H9 (cell line): Measurements from ENCODE around the gene TM9SF4. TPM values are rescaled to one million over a fixed set of nuclear protein-coding genes. Genes with fewer than 3 reads are reported as not detected.

ENCODE experiments used
- DNase-seq: peaks from one replicate; pipeline ENCODE4 v3.0.0-alpha.2; 2017
- H2AFZ ChIP-seq: one replicate; pipeline ENCODE4 v1.6.1; 2013; ENCODE audit warnings: mild to moderate bottlenecking, low read length, control low read depth, moderate library complexity
- H2AK5ac ChIP-seq: 2 replicates; pipeline ENCODE4 v1.6.1; 2013; ENCODE audit warnings: low read length, control low read depth, mixed read lengths; ENCODE audit not compliant: insufficient read length
- H2BK120ac ChIP-seq: one replicate; pipeline ENCODE4 v1.6.1; 2013; ENCODE audit warnings: low read depth, mild to moderate bottlenecking, low read length, control low read depth, inconsistent platforms; ENCODE audit not compliant: poor library complexity, severe bottlenecking
- H2BK12ac ChIP-seq: 2 replicates; pipeline ENCODE4 v1.6.1; 2013; ENCODE audit warnings: low read length, control low read depth, mixed read lengths, low read depth; ENCODE audit not compliant: insufficient read length
- H2BK15ac ChIP-seq: 2 replicates; pipeline ENCODE4 v1.6.1; 2013; ENCODE audit warnings: low read depth, low read length, control low read depth
- H2BK20ac ChIP-seq: one replicate; pipeline ENCODE4 v1.6.1; 2013; ENCODE audit warnings: low read depth, mild to moderate bottlenecking, low read length, control low read depth, inconsistent platforms; ENCODE audit not compliant: poor library complexity, severe bottlenecking
- H2BK5ac ChIP-seq: 2 replicates; pipeline ENCODE4 v1.6.1; 2013; ENCODE audit warnings: low read length, control low read depth, mixed read lengths; ENCODE audit not compliant: insufficient read length
- H3K14ac ChIP-seq: 2 replicates; pipeline ENCODE4 v1.6.1; 2013; ENCODE audit warnings: low read length, control low read depth; ENCODE audit not compliant: insufficient read depth
- H3K18ac ChIP-seq: 2 replicates; pipeline ENCODE4 v1.6.1; 2013; ENCODE audit warnings: low read depth, mild to moderate bottlenecking, mixed read lengths, low read length, control low read depth; ENCODE audit not compliant: insufficient read length
- H3K23ac ChIP-seq: 2 replicates; pipeline ENCODE4 v1.6.1; 2013; ENCODE audit warnings: low read length, control low read depth, mixed read lengths, low read depth; ENCODE audit not compliant: insufficient read length
- H3K23me2 ChIP-seq: 2 replicates; pipeline ENCODE4 v1.6.1; 2013; ENCODE audit warnings: low read depth, mild to moderate bottlenecking, mixed read lengths, low read length, control low read depth; ENCODE audit not compliant: insufficient read length, poor library complexity, severe bottlenecking
- H3K27ac ChIP-seq: 2 replicates; pipeline ENCODE4 v1.5.1; 2013; ENCODE audit warnings: low read length, control low read depth, mixed read lengths, low read depth; ENCODE audit not compliant: insufficient read length
- H3K27me3 ChIP-seq: 2 replicates; pipeline ENCODE4 v1.6.1; 2013; ENCODE audit warnings: low read length, control low read depth, inconsistent platforms; ENCODE audit not compliant: insufficient read depth
- H3K4ac ChIP-seq: 2 replicates; pipeline ENCODE4 v1.6.1; 2013; ENCODE audit warnings: low read depth, mild to moderate bottlenecking, control low read depth, inconsistent platforms, low read length, moderate library complexity
- H3K4me1 ChIP-seq: 2 replicates; pipeline ENCODE4 v1.6.1; 2013; ENCODE audit warnings: low read length, control low read depth, inconsistent platforms; ENCODE audit not compliant: insufficient read depth
- H3K4me2 ChIP-seq: 2 replicates; pipeline ENCODE4 v1.6.1; 2013; ENCODE audit warnings: low read length, control low read depth, mixed read lengths; ENCODE audit not compliant: insufficient read length, insufficient read depth
- H3K56ac ChIP-seq: 2 replicates; pipeline ENCODE4 v1.6.1; 2013; ENCODE audit warnings: low read depth, mild to moderate bottlenecking, mixed read lengths, low read length, control low read depth; ENCODE audit not compliant: insufficient read length
- H3K79me1 ChIP-seq: 2 replicates; pipeline ENCODE4 v1.6.1; 2013; ENCODE audit warnings: low read depth, mild to moderate bottlenecking, moderate library complexity, low read length, control low read depth, inconsistent platforms; ENCODE audit not compliant: insufficient read depth, poor library complexity, severe bottlenecking
- H3K79me2 ChIP-seq: 2 replicates; pipeline ENCODE4 v1.6.1; 2013; ENCODE audit warnings: low read length, control low read depth, inconsistent platforms; ENCODE audit not compliant: insufficient read depth
- H3K9ac ChIP-seq: 2 replicates; pipeline ENCODE4 v1.6.1; 2013; ENCODE audit warnings: low read length, control low read depth, mixed read lengths; ENCODE audit not compliant: insufficient read length; ENCODE audit errors: extremely low read depth
- H3K9me3 ChIP-seq: one replicate; pipeline ENCODE4 v1.6.1; 2013; ENCODE audit warnings: low read depth, low read length, inconsistent platforms; ENCODE audit not compliant: control insufficient read depth
- H3T11ph ChIP-seq: one replicate; pipeline ENCODE4 v1.6.1; 2013; ENCODE audit warnings: mild to moderate bottlenecking, low read length, control low read depth, inconsistent platforms
- H4K20me1 ChIP-seq: one replicate; pipeline ENCODE4 v1.6.1; 2013; ENCODE audit not compliant: control insufficient read depth, insufficient read length, insufficient read depth
- H4K5ac ChIP-seq: 2 replicates; pipeline ENCODE4 v1.6.1; 2013; ENCODE audit warnings: low read depth, mild to moderate bottlenecking, mixed read lengths, low read length, control low read depth; ENCODE audit not compliant: insufficient read length
- H4K8ac ChIP-seq: replicated peaks from 2 replicates; pipeline ENCODE4 v1.6.1; 2013; ENCODE audit warnings: low read length, control low read depth, mixed read lengths, low read depth; ENCODE audit not compliant: insufficient read length
- H4K91ac ChIP-seq: 2 replicates; pipeline ENCODE4 v1.6.1; 2013; ENCODE audit warnings: low read depth, mild to moderate bottlenecking, moderate library complexity, mixed read lengths, low read length, control low read depth; ENCODE audit not compliant: insufficient read length
- H3K27ac Mint-ChIP-seq, 3 experiments: 2 replicates in 2 of 3; 3 replicates in 1 of 3; pipeline ENCODE4 v1.8.0; 2020 to 2021; ENCODE audit warnings: mixed read lengths in 3 of 3, mild to moderate bottlenecking in 1 of 3, moderate library complexity in 1 of 3
- H3K27me3 Mint-ChIP-seq: 2 replicates; pipeline ENCODE4 v1.8.0; 2021; ENCODE audit warnings: low read depth, mild to moderate bottlenecking, moderate library complexity, mixed read lengths
- H3K36me3 Mint-ChIP-seq, 3 experiments: 2 replicates in 2 of 3; 3 replicates in 1 of 3; pipeline ENCODE4 v1.8.0; 2020 to 2021; ENCODE audit warnings: low read depth in 3 of 3, mixed read lengths in 3 of 3; ENCODE audit not compliant: insufficient read depth in 1 of 3
- H3K4me1 Mint-ChIP-seq, 2 experiments: 2 replicates each; pipeline ENCODE4 v1.8.0; 2020; ENCODE audit warnings: mixed read lengths in 2 of 2
- H3K4me3 Mint-ChIP-seq, 2 experiments: 2 replicates in 1 of 2; 3 replicates in 1 of 2; pipeline ENCODE4 v1.8.0; 2020 to 2021; ENCODE audit warnings: mild to moderate bottlenecking in 2 of 2, mixed read lengths in 2 of 2, moderate library complexity in 1 of 2
- H3K9me3 Mint-ChIP-seq, 2 experiments: 2 replicates in 1 of 2; 3 replicates in 1 of 2; pipeline ENCODE4 v1.8.0; 2020; ENCODE audit warnings: mild to moderate bottlenecking in 2 of 2, mixed read lengths in 2 of 2, moderate library complexity in 1 of 2
- CTCF ChIP-seq: fragments of 200-600 bp; sonication (generic); conservative IDR thresholded peaks from 3 replicates; pipeline ENCODE4 v1.8.0; 2021; ENCODE audit warnings: antibody characterized with exemption, mild to moderate bottlenecking
- WGBS: extraction: QIAGEN DNeasy Blood & Tissue Kit; methylation state at CpG from one replicate; pipeline ENCODE4 v1.1.7; 2013; ENCODE audit warnings: missing lambda C conversion rate, low lambda C conversion rate, mixed read lengths; ENCODE audit not compliant: insufficient read length; ENCODE audit errors: extremely low coverage; 5-methylcytosine and 5-hydroxymethylcytosine counted together
- total RNA-seq: library from RNA; stranded (reverse); gene quantifications from 2 replicates; pipeline ENCODE4 v1.2.1, GENCODE V29; 2021

The TM9SF4 gene
- total RNA-seq, 1 experiment from 2014 or later: 62.3 TPM

- no peak overlapping the region for H3K4me3 Mint-ChIP-seq
- peaks cover 2 to 7% of the 10 kb centered on the region in 2 experiments; a peak in 3 of 4 replicates for H3K4me1 Mint-ChIP-seq
- H3K23ac ChIP-seq: no peak overlapping the region
- no CpG with 5 or more reads among the region's 14 CpGs for WGBS
- H3K4me2 ChIP-seq: no peak overlapping the region
- no peak overlapping the region for H3K18ac ChIP-seq
- no peak overlapping the region for H2AFZ ChIP-seq
- no peaks in the 10 kb centered on the region for H3K27me3 Mint-ChIP-seq
- H3K79me1 ChIP-seq: no peaks in the 10 kb centered on the region
- H2BK20ac ChIP-seq: no peak overlapping the region
- H3K27ac Mint-ChIP-seq: no peak overlapping the region; a peak in 1 of 7 replicates
- no peaks in the 10 kb centered on the region for H4K20me1 ChIP-seq
- H2AK5ac ChIP-seq: no peak overlapping the region
- H2BK15ac ChIP-seq: no peak overlapping the region
- no peak overlapping the region for H4K91ac ChIP-seq
- no peak overlapping the region for H2BK5ac ChIP-seq
- no peak overlapping the region for H3K4ac ChIP-seq
- no peak for TF ChIP-seq CTCF
- H3T11ph ChIP-seq: no peak overlapping the region
- no peak overlapping the region for H4K8ac ChIP-seq
- H3K36me3 Mint-ChIP-seq: peaks cover 29 to 83% (median 69%) of the 10 kb centered on the region in 3 experiments
- H3K4me1 ChIP-seq: no peaks in the 10 kb centered on the region
- DNase-seq: no peak
- H2BK120ac ChIP-seq: no peak overlapping the region
- H2BK12ac ChIP-seq: no peak overlapping the region
- no peak overlapping the region for H3K14ac ChIP-seq
- H3K9ac ChIP-seq: no peak overlapping the region
- no peak overlapping the region for H3K56ac ChIP-seq
- H3K79me2 ChIP-seq: no peaks in the 10 kb centered on the region
- no peaks in the 10 kb centered on the region for H3K9me3 ChIP-seq
- no peaks in the 10 kb centered on the region for H3K27me3 ChIP-seq
- no peak overlapping the region for H4K5ac ChIP-seq
- no peak overlapping the region for H3K27ac ChIP-seq
- no peaks in the 10 kb centered on the region for H3K23me2 ChIP-seq
- H3K9me3 Mint-ChIP-seq: no peaks in the 10 kb centered on the region
These were observed 48.1 kb downstream of the TM9SF4 start for GRCh38 chr20:32157611-32158010.
